ENCODE results near the gene RAB11FIP4.

The RAB11FIP4 gene

DNA sequence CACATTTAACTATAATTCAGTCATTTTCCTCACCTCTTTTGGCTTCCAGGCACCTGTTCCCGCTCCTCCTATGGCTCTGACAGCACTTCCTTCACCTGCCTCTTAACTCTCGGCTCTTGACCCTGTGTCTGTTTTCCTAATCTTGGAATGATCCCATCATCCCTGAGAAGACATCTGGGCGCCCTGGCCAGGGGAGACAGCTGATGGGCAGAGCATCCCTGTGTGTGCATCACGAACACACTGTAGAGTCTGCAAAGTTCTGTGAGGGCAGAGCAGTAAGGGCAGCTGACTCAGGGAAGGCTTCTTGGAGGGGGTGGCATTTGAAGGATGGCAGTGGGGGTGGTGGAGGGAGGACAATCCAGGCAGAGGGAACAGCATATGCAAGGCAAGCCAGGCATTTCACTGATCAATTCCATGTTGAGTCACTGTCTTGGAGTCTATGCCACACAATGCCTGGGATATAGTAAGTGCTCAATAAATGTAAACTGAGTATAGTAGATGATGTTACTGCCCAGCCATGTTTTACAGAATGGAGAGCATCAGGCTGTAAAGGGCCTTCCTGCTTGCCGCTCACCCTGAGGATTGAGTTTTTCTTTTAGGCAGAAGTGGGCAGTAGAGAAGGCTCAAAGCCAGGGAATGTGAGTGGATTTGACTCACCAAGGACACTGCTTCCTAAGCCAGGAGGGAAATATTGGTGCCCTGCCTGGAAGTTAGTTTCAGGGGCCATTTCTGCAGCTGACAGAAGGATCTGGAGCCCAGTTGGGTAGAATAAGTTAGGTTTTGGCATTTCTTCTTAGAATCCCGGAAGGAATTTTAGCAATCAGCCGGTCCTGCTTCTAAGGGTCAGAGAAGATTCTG, 5.8 kb upstream of the RAB11FIP4 start:
- DNase-seq = no peak
- Histone ChIP-seq H3K4me1 (ENCODE audit: control insufficient read depth, insufficient read depth, low read length, poor library complexity, severe bottlenecking) (no peaks in the 10 kb centered on the region), H3K27ac (ENCODE audit: insufficient read depth, low read length, poor library complexity, severe bottlenecking) (no peak overlapping the region), H3K4me3 (ENCODE audit: insufficient read depth, low read depth, low read length, poor library complexity, severe bottlenecking) (no peak overlapping the region), H3K36me3 (ENCODE audit: control insufficient read depth, insufficient read depth, low read length) (no peaks in the 10 kb centered on the region), H3K27me3 (replicated peaks; ENCODE audit: control insufficient read depth, insufficient read depth, low read length, poor library complexity, severe bottlenecking) (no peaks in the 10 kb centered on the region), H3K9me3 (ENCODE audit: control insufficient read depth, low read length) (no peaks in the 10 kb centered on the region)

- no peak for DNase-seq
- no peak overlapping the region for H3K27ac ChIP-seq (ENCODE audit: insufficient read depth, low read length, poor library complexity, severe bottlenecking)
- no peak overlapping the region for H3K4me3 ChIP-seq (ENCODE audit: insufficient read depth, low read depth, low read length, poor library complexity, severe bottlenecking)
- H3K4me1 ChIP-seq (ENCODE audit: control insufficient read depth, insufficient read depth, low read length, poor library complexity, severe bottlenecking) = no peaks in the 10 kb centered on the region
- H3K9me3 ChIP-seq (ENCODE audit: control insufficient read depth, low read length) = no peaks in the 10 kb centered on the region
- no peaks in the 10 kb centered on the region for H3K27me3 ChIP-seq (replicated peaks; ENCODE audit: control insufficient read depth, insufficient read depth, low read length, poor library complexity, severe bottlenecking)
- H3K36me3 ChIP-seq (ENCODE audit: control insufficient read depth, insufficient read depth, low read length) = no peaks in the 10 kb centered on the region
These were observed 4.9 kb upstream of the RAB11FIP4 start for GRCh38 chr17:31386542-31387075.

GRCh38 chr17:31387438-31387837, 4.0 kb upstream of the RAB11FIP4 start:
- Histone ChIP-seq H3K4me3 (ENCODE audit: insufficient read depth, low read depth, low read length, poor library complexity, severe bottlenecking) (no peak overlapping the region), H3K36me3 (ENCODE audit: control insufficient read depth, insufficient read depth, low read length) (no peaks in the 10 kb centered on the region), H3K4me1 (ENCODE audit: control insufficient read depth, insufficient read depth, low read length, poor library complexity, severe bottlenecking) (peaks cover 5% of the 10 kb centered on the region), H3K27me3 (replicated peaks; ENCODE audit: control insufficient read depth, insufficient read depth, low read length, poor library complexity, severe bottlenecking) (peaks cover 7% of the 10 kb centered on the region), H3K9me3 (ENCODE audit: control insufficient read depth, low read length) (no peaks in the 10 kb centered on the region), H3K27ac (ENCODE audit: insufficient read depth, low read length, poor library complexity, severe bottlenecking) (no peak overlapping the region)
- no peak for DNase-seq

- Histone ChIP-seq H3K4me3 (ENCODE audit: insufficient read depth, low read depth, low read length, poor library complexity, severe bottlenecking) (no peak overlapping the region), H3K36me3 (ENCODE audit: control insufficient read depth, insufficient read depth, low read length) (no peaks in the 10 kb centered on the region), H3K4me1 (ENCODE audit: control insufficient read depth, insufficient read depth, low read length, poor library complexity, severe bottlenecking) (peaks cover 5% of the 10 kb centered on the region), H3K9me3 (ENCODE audit: control insufficient read depth, low read length) (no peaks in the 10 kb centered on the region), H3K27me3 (replicated peaks; ENCODE audit: control insufficient read depth, insufficient read depth, low read length, poor library complexity, severe bottlenecking) (peaks cover 13% of the 10 kb centered on the region), H3K27ac (ENCODE audit: insufficient read depth, low read length, poor library complexity, severe bottlenecking) (no peak overlapping the region)
- no peak for DNase-seq
These were observed 3.1 kb upstream of the RAB11FIP4 start for GRCh38 chr17:31388351-31388750.

DNA sequence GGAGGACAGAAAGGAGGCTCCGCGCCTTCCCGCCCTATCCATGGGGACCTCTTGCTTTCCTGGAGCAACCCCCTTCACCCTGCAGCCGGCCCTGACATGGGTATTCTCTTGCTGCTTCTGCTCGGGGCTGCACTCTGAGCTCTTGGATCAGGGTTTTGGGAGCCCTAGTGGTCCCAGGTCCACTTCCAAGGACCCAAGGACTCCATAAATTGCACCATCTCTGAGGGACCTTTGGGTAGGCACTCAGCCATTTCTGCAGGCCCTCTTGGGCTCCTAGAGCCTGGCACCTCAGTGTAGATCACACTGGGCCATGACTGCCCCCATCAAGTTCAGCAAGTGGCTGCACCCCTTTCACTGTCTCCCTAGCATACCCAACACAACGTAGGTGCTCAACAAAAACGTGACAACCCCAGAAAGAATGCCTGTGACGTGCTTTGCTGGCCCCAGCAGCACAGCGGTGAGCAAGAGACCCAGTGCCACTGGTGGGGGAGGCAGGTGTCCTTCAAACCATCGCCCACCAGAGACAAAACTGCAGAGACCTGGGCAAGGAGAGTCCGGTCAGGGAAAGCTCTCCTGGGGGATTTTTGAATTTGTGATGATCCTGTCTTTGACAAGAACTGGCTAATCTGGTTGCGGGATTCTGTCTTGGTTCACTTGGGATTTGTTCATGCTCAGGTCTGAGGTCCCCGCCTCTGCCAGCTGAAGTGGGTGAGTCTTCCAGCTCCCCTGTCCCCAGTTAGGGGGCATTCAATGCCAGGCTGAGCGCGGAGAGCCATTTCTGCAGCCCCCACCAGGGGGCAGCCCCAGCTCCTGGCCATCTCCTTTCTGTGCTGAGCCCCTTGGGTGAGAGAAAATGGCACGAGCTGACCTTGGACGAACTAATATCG, 2.5 kb upstream of the RAB11FIP4 start:
- peak in 2 of 3 donors; percentile 11 to 18 for DNase-seq
- H3K36me3 ChIP-seq (ENCODE audit: control insufficient read depth, insufficient read depth, low read length) = no peaks in the 10 kb centered on the region
- H3K4me1 ChIP-seq (ENCODE audit: control insufficient read depth, insufficient read depth, low read length, poor library complexity, severe bottlenecking) = peaks cover 5% of the 10 kb centered on the region
- H3K4me3 ChIP-seq (ENCODE audit: insufficient read depth, low read depth, low read length, poor library complexity, severe bottlenecking) = no peak overlapping the region
- no peak overlapping the region for H3K27ac ChIP-seq (ENCODE audit: insufficient read depth, low read length, poor library complexity, severe bottlenecking)
- peaks cover 17% of the 10 kb centered on the region for H3K27me3 ChIP-seq (replicated peaks; ENCODE audit: control insufficient read depth, insufficient read depth, low read length, poor library complexity, severe bottlenecking)
- no peaks in the 10 kb centered on the region for H3K9me3 ChIP-seq (ENCODE audit: control insufficient read depth, low read length)

GRCh38 chr17:31389657-31390381, 1.7 kb upstream of the RAB11FIP4 start:
- H3K4me3 ChIP-seq (ENCODE audit: insufficient read depth, low read depth, low read length, poor library complexity, severe bottlenecking) = no peak overlapping the region
- peaks cover 5% of the 10 kb centered on the region for H3K4me1 ChIP-seq (ENCODE audit: control insufficient read depth, insufficient read depth, low read length, poor library complexity, severe bottlenecking)
- no peak for DNase-seq
- no peaks in the 10 kb centered on the region for H3K9me3 ChIP-seq (ENCODE audit: control insufficient read depth, low read length)
- peaks cover 17% of the 10 kb centered on the region for H3K27me3 ChIP-seq (replicated peaks; ENCODE audit: control insufficient read depth, insufficient read depth, low read length, poor library complexity, severe bottlenecking)
- H3K27ac ChIP-seq (ENCODE audit: insufficient read depth, low read length, poor library complexity, severe bottlenecking) = no peak overlapping the region
- H3K36me3 ChIP-seq (ENCODE audit: control insufficient read depth, insufficient read depth, low read length) = no peaks in the 10 kb centered on the region

DNA sequence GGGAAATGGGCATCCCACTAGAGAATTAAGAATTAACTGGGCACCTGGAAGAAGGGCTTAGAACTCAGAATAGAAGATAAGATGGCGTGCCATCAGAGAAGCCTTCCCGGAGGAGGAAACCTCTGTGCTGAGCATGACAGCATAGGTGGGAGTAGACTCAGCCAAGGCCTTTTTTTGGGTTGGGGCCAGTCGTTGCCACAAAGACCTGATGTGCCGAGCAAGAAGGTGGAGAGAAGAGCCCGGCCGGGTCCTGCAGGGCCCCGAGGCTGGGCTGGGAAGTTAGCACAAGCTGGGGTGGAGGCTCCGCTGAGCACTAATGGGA, 1.1 kb upstream of the RAB11FIP4 start:
- Histone ChIP-seq H3K27me3 (replicated peaks; ENCODE audit: control insufficient read depth, insufficient read depth, low read length, poor library complexity, severe bottlenecking) (peaks cover 17% of the 10 kb centered on the region), H3K4me1 (ENCODE audit: control insufficient read depth, insufficient read depth, low read length, poor library complexity, severe bottlenecking) (peaks cover 5% of the 10 kb centered on the region), H3K9me3 (ENCODE audit: control insufficient read depth, low read length) (no peaks in the 10 kb centered on the region), H3K27ac (ENCODE audit: insufficient read depth, low read length, poor library complexity, severe bottlenecking) (no peak overlapping the region), H3K36me3 (ENCODE audit: control insufficient read depth, insufficient read depth, low read length) (no peaks in the 10 kb centered on the region), H3K4me3 (ENCODE audit: insufficient read depth, low read depth, low read length, poor library complexity, severe bottlenecking) (no peak overlapping the region)
- DNase-seq = no peak

- H3K27me3 ChIP-seq (replicated peaks; ENCODE audit: control insufficient read depth, insufficient read depth, low read length, poor library complexity, severe bottlenecking) = peaks cover 17% of the 10 kb centered on the region
- H3K9me3 ChIP-seq (ENCODE audit: control insufficient read depth, low read length) = no peaks in the 10 kb centered on the region
- H3K27ac ChIP-seq (ENCODE audit: insufficient read depth, low read length, poor library complexity, severe bottlenecking) = no peak overlapping the region
- no peak for DNase-seq
- H3K4me1 ChIP-seq (ENCODE audit: control insufficient read depth, insufficient read depth, low read length, poor library complexity, severe bottlenecking) = peaks cover 5% of the 10 kb centered on the region
- no peaks in the 10 kb centered on the region for H3K36me3 ChIP-seq (ENCODE audit: control insufficient read depth, insufficient read depth, low read length)
- H3K4me3 ChIP-seq (ENCODE audit: insufficient read depth, low read depth, low read length, poor library complexity, severe bottlenecking) = peak overlapping the region; percentile 39
These were observed 553 bp upstream of the RAB11FIP4 start for GRCh38 chr17:31390748-31391495.

All from effector memory CD4-positive, alpha-beta T cell (primary cell).